ENCODE data around the gene SMYD3.

DNA sequence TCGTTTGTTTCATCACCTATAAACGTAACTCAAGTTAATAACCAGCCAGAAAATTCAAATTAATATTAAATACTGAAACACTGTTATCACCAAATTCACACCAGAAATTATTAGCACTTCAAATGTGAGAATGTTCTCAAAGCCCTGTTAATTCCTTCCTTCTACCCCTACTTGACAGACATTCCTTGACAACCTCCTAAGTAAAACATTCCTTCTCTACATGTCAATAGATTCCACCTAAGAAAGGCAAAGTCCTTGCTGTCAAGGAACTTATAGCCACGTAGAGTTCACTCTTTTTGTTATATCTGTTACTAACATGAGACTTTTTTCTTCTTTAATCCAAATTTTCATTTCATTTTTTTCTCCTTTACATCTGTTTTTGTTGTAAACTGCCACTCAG lies 441.5 kb downstream of the SMYD3 start:
- TF ChIP-seq, protein P1, sequence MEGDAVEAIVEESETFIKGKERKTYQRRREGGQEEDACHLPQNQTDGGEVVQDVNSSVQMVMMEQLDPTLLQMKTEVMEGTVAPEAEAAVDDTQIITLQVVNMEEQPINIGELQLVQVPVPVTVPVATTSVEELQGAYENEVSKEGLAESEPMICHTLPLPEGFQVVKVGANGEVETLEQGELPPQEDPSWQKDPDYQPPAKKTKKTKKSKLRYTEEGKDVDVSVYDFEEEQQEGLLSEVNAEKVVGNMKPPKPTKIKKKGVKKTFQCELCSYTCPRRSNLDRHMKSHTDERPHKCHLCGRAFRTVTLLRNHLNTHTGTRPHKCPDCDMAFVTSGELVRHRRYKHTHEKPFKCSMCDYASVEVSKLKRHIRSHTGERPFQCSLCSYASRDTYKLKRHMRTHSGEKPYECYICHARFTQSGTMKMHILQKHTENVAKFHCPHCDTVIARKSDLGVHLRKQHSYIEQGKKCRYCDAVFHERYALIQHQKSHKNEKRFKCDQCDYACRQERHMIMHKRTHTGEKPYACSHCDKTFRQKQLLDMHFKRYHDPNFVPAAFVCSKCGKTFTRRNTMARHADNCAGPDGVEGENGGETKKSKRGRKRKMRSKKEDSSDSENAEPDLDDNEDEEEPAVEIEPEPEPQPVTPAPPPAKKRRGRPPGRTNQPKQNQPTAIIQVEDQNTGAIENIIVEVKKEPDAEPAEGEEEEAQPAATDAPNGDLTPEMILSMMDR (IDR thresholded peaks at IDR 0.05), result no peak
- no peak for TF ChIP-seq POLR2A (IDR thresholded peaks at IDR 0.05)
